B cell (primary cell): ENCODE measurements around the gene DGKB. TPM values are rescaled to one million over a fixed set of nuclear protein-coding genes. Genes with fewer than 3 reads are reported as not detected.

Source experiments
- ATAC-seq: fragments of 200-7000 bp; cut with Tn5 transposase; one replicate; pipeline ENCODE4 v1.10.0; 2021; ENCODE audit warnings: low read depth, mild to moderate bottlenecking, moderate number of reproducible peaks, moderate library complexity
- CTCF ChIA-PET: fragments of 350-600 bp; sonication (Branson Sonifier 250); formaldehyde crosslinking; loops from one replicate; lab custom pipeline; 2021; ENCODE audit warnings: antibody characterized with exemption, inconsistent platforms; lab: Charles Lee
- POLR2A ChIA-PET: fragments of 350-600 bp; sonication (Branson Sonifier 250); formaldehyde crosslinking; loops from one replicate; lab custom pipeline; 2021; ENCODE audit warnings: antibody characterized with exemption; lab: Charles Lee
- DNase-seq: peaks from one replicate; pipeline ENCODE4 v3.0.0; 2013
- H2AFZ ChIP-seq: 2 replicates; pipeline ENCODE4 v1.6.1; 2012; ENCODE audit warnings: mild to moderate bottlenecking, low read depth, low read length; ENCODE audit not compliant: insufficient read depth, poor library complexity, severe bottlenecking
- H3K27ac ChIP-seq, 2 donors: 1 replicate in 1 of 2; 2 replicates in 1 of 2; pipeline ENCODE4 v1.5.1; 2012 to 2013; ENCODE audit warnings: low read length in 2 of 2, mild to moderate bottlenecking in 2 of 2, moderate library complexity in 1 of 2
- H3K27me3 ChIP-seq, 4 experiments: fragments of 200-600 bp in 1 of 4; sonication (generic) in 1 of 4; replicated peaks in 1 of 4; 1 replicate in 2 of 4; 2 replicates in 2 of 4; pipeline versions ENCODE4 v1.6.1 to v1.7.0; 2013 to 2016; ENCODE audit warnings: low read length in 3 of 4, mild to moderate bottlenecking in 2 of 4, mixed read lengths in 1 of 4, moderate library complexity in 1 of 4; ENCODE audit not compliant: insufficient read depth in 4 of 4, control insufficient read depth in 3 of 4; ENCODE audit errors: control extremely low read depth in 1 of 4
- H3K36me3 ChIP-seq, 2 experiments: replicated peaks in 1 of 2; 1 replicate in 1 of 2; 2 replicates in 1 of 2; pipeline versions ENCODE4 v1.6.1 to v1.7.1; 2013; ENCODE audit warnings: low read length in 1 of 2; ENCODE audit not compliant: insufficient read depth in 2 of 2, control insufficient read depth in 1 of 2; ENCODE audit errors: control extremely low read depth in 1 of 2, extremely low read depth in 1 of 2
- H3K4me1 ChIP-seq, 2 donors: fragments of 200-600 bp in 1 of 2; sonication (generic) in 1 of 2; 1 replicate in 1 of 2; 2 replicates in 1 of 2; pipeline versions ENCODE4 v1.5.1 to v1.6.1; 2013 to 2017; ENCODE audit warnings: low read length in 2 of 2; ENCODE audit not compliant: control insufficient read depth in 2 of 2, insufficient read depth in 2 of 2
- H3K4me2 ChIP-seq: replicated peaks from 2 replicates; pipeline ENCODE3; 2012; ENCODE audit warnings: mild to moderate bottlenecking, low read depth, low read length; ENCODE audit not compliant: poor library complexity, severe bottlenecking
- H3K4me3 ChIP-seq, 5 experiments: fragments of 200-600 bp in 1 of 5; sonication (generic) in 1 of 5; 1 replicate in 3 of 5; 2 replicates in 2 of 5; pipeline versions ENCODE4 v1.5.1 to v1.7.0; 2011 to 2016; ENCODE audit warnings: low read length in 4 of 5, mild to moderate bottlenecking in 4 of 5, low read depth in 2 of 5, control low read depth in 1 of 5, moderate library complexity in 1 of 5; ENCODE audit not compliant: insufficient read depth in 1 of 5; ENCODE audit errors: control extremely low read depth in 1 of 5, extremely low read depth in 1 of 5
- H3K79me2 ChIP-seq: fragments of 200-600 bp; sonication (generic); one replicate; pipeline ENCODE4 v1.6.0; 2016; ENCODE audit warnings: low read length; ENCODE audit not compliant: control insufficient read depth, insufficient read depth
- H3K9ac ChIP-seq: fragments of 200-600 bp; sonication (generic); 2 replicates; pipeline ENCODE4 v1.6.1; 2017; ENCODE audit warnings: mild to moderate bottlenecking, low read length, moderate library complexity
- H3K9me3 ChIP-seq, 3 donors: one replicate each; pipeline versions ENCODE4 v1.6.1 to v1.7.1; 2013; ENCODE audit warnings: low read length in 2 of 3; ENCODE audit not compliant: control insufficient read depth in 2 of 3, insufficient read depth in 1 of 3; ENCODE audit errors: control extremely low read depth in 1 of 3
- H4K20me1 ChIP-seq: 2 replicates; pipeline ENCODE4 v1.6.0; 2012; ENCODE audit warnings: mild to moderate bottlenecking, low read length; ENCODE audit not compliant: insufficient read depth, control insufficient read depth, poor library complexity, severe bottlenecking
- H3K27ac Mint-ChIP-seq: one replicate; pipeline ENCODE4 v1.8.0; 2021; ENCODE audit warnings: mixed read lengths
- H3K27me3 Mint-ChIP-seq: one replicate; pipeline ENCODE4 v1.8.0; 2021; ENCODE audit warnings: mixed read lengths
- H3K4me1 Mint-ChIP-seq: one replicate; pipeline ENCODE4 v1.8.0; 2021; ENCODE audit warnings: mixed read lengths
- H3K4me3 Mint-ChIP-seq: one replicate; pipeline ENCODE4 v1.8.0; 2021; ENCODE audit warnings: mixed read lengths
- H3K9me3 Mint-ChIP-seq: one replicate; pipeline ENCODE4 v1.8.0; 2022; ENCODE audit warnings: mixed read lengths; ENCODE audit not compliant: insufficient read depth
- CTCF ChIP-seq: fragments of 200-600 bp; IDR thresholded peaks from one replicate; pipeline ENCODE4 v1.8.0; 2022; ENCODE audit warnings: antibody characterized with exemption, mild to moderate bottlenecking
- EZH2 ChIP-seq: IDR thresholded peaks from 2 replicates; pipeline ENCODE4 v1.6.1; 2012; ENCODE audit warnings: borderline replicate concordance, low read depth, mild to moderate bottlenecking, moderate library complexity, low read length; ENCODE audit not compliant: insufficient read depth, poor library complexity, severe bottlenecking
- WGBS: methylation state at CpG from one replicate; pipeline ENCODE4 v1.1.5; 2013; ENCODE audit warnings: missing lambda C conversion rate; ENCODE audit not compliant: insufficient coverage; 5-methylcytosine and 5-hydroxymethylcytosine counted together
- intact Hi-C: fragments of 100-400 bp; cut with micrococcal nuclease; formaldehyde crosslinking; loops from one replicate; pipeline ENCODE4 v1.10.0; 2022
- polyA plus RNA-seq: library from polyadenylated mRNA; depleted of rRNA; stranded (reverse); fragments of >200 nt; gene quantifications from 2 replicates; pipeline ENCODE4 v1.2.3, GENCODE V29; 2012
- total RNA-seq, 2 donors: library from RNA; stranded (reverse); fragments of 120-200 nt in 1 of 2; gene quantifications; 1 replicate in 1 of 2; 2 replicates in 1 of 2; pipeline versions ENCODE4 v1.2.3 to v1.2.4, GENCODE V29; 2013 to 2022

The DGKB gene
- total and polyA plus RNA-seq, 2 donors (not counting 1 experiment from before 2014, with no cell fraction given) = not detected

- intact Hi-C loops = no loop called here
- no peak for ATAC-seq
- no CpG with 5 or more reads among the region's 2 CpGs for WGBS
These were observed 744.4 kb downstream of the DGKB start for GRCh38 chr7:14158111-14158510.

DNA sequence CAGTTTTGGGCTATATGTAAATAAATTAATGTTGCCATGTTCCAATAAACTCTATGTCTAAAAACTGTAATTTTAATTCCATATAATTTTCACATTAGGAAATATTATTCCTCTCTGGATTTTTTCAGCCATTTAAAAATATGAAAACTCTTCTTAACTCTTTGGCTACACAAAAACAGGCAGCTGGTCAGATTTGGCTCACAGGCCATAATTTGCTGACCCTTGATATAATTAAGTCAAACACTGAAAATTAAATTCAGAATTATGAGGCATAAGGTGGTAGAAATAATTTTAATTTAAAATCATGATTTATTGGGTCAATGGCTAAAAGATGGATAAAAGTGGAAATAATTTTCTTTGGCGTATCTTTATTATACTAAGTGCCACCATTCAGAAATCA lies 746.1 kb downstream of the DGKB start:
- no peak for TF ChIP-seq EZH2
- no peak for TF ChIP-seq CTCF
- no CpG with 5 or more reads among the region's 1 CpG for WGBS
- H3K36me3 ChIP-seq = no peaks in the 10 kb centered on the region
- no peak overlapping the region for H2AFZ ChIP-seq
- H3K4me1 Mint-ChIP-seq = no peaks in the 10 kb centered on the region
- ChIA-PET CTCF (no interaction called here), POLR2A (no interaction called here)
- intact Hi-C loops = no loop called here
- H3K27me3 Mint-ChIP-seq = no peaks in the 10 kb centered on the region
- ATAC-seq = no peak
- no peak overlapping the region for H3K9ac ChIP-seq
- no peak for DNase-seq
- H3K4me3 ChIP-seq = no peak overlapping the region
- no peaks in the 10 kb centered on the region for H4K20me1 ChIP-seq
- no peak overlapping the region for H3K27ac ChIP-seq
- no peaks in the 10 kb centered on the region for H3K9me3 ChIP-seq
- H3K4me1 ChIP-seq = no peaks in the 10 kb centered on the region
- H3K27ac Mint-ChIP-seq = no peak overlapping the region
- H3K9me3 Mint-ChIP-seq = peaks cover 10% of the 10 kb centered on the region
- H3K4me2 ChIP-seq = no peak overlapping the region
- H3K4me3 Mint-ChIP-seq = no peak overlapping the region
- H3K79me2 ChIP-seq = no peaks in the 10 kb centered on the region
- H3K27me3 ChIP-seq = no peaks in the 10 kb centered on the region

More at GRCh38 chr7:14158111-14158510, 744.4 kb downstream of the DGKB start:
- no peaks in the 10 kb centered on the region for H4K20me1 ChIP-seq
- Mint-ChIP-seq H3K9me3 (peaks cover 10% of the 10 kb centered on the region), H3K27me3 (no peaks in the 10 kb centered on the region), H3K27ac (no peak overlapping the region), H3K4me3 (no peak overlapping the region), H3K4me1 (no peaks in the 10 kb centered on the region)
- no peak for TF ChIP-seq CTCF
- TF ChIP-seq EZH2 = no peak
- H3K4me1 ChIP-seq = no peaks in the 10 kb centered on the region
- H3K79me2 ChIP-seq = no peaks in the 10 kb centered on the region
- H3K36me3 ChIP-seq = no peaks in the 10 kb centered on the region
- no peak for DNase-seq
- no peak overlapping the region for H2AFZ ChIP-seq
- ChIA-PET CTCF (no interaction called here), POLR2A (no interaction called here)
- H3K4me3 ChIP-seq = no peak overlapping the region
- H3K27ac ChIP-seq = no peak overlapping the region
- no peak overlapping the region for H3K4me2 ChIP-seq
- no peaks in the 10 kb centered on the region for H3K27me3 ChIP-seq
- no peaks in the 10 kb centered on the region for H3K9me3 ChIP-seq
- no peak overlapping the region for H3K9ac ChIP-seq
